ENCODE data around the gene RAMP1.
"Not testable (repeated sequence)": the region's sequence is repeated elsewhere in the genome, so short reads cannot be mapped to it uniquely, and the experiment has no call there.

RAMP1 gene

GRCh38 chr2:237824085-237824484 lies 35.3 kb upstream of the RAMP1 start:
- DNase-seq (ENCODE audit: low read depth): no peak
- TF ChIP-seq CTCF (IDR thresholded peaks at IDR 0.05; ENCODE audit: low read depth, low read length, missing control alignments): no peak
- no peak overlapping the region for H3K4me3 ChIP-seq (ENCODE audit: low read depth, low read length)

GRCh38 chr2:237827421-237827987 lies 31.9 kb upstream of the RAMP1 start:
- no peak overlapping the region for H3K4me3 ChIP-seq (ENCODE audit: low read depth, low read length)
- no peak for TF ChIP-seq CTCF (IDR thresholded peaks at IDR 0.05; ENCODE audit: low read depth, low read length, missing control alignments)
- no peak for DNase-seq (ENCODE audit: low read depth)

DNA sequence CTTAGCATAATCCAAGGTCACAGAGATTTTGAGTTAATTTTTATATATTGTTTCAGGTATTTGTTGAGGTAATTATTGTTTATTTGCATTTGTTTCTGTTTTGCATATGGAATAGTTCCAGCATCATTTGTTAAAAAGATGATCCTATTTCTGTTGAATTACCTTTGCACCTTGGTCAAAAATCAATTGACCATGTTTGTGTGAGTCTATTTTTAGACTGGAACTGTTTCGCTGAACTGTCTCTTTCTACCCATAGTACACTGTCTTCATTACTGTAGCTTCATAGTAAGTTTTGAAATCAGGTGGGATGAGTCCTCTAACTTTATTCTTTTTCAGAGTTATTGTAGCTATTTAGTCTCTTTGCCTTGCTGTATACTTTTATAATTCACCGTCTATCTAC lies 28.9 kb upstream of the RAMP1 start:
- H3K4me3 ChIP-seq (ENCODE audit: low read depth, low read length): no peak overlapping the region
- no peak for TF ChIP-seq CTCF (IDR thresholded peaks at IDR 0.05; ENCODE audit: low read depth, low read length, missing control alignments)
- DNase-seq (ENCODE audit: low read depth): no peak

DNA sequence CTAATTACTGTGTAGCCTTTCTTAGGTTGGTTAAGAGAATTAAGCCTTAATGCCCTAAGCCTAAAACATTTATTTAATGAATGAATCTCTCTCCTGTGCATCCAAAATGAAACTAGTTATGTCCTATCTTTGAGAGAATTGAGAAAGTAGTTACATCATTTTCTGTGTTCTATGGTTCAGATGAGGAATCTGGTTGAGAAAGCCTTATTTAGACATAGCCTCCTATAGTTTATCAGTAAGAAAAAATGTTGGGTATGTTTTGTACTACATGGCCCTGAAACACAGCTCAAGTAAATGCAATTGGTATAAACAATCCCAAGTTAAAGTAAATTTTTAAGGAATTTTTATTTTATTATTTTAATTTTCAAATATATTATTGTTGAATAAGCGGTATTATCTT lies 25.9 kb upstream of the RAMP1 start:
- no peak for DNase-seq (ENCODE audit: low read depth)
- no peak for TF ChIP-seq CTCF (IDR thresholded peaks at IDR 0.05; ENCODE audit: low read depth, low read length, missing control alignments)
- H3K4me3 ChIP-seq (ENCODE audit: low read depth, low read length): no peak overlapping the region

GRCh38 chr2:237835372-237835771 lies 24.1 kb upstream of the RAMP1 start:
- DNase-seq (ENCODE audit: low read depth): no peak
- H3K4me3 ChIP-seq (ENCODE audit: low read depth, low read length): no peak overlapping the region
- TF ChIP-seq CTCF (IDR thresholded peaks at IDR 0.05; ENCODE audit: low read depth, low read length, missing control alignments): no peak

GRCh38 chr2:237841051-237841450 lies 18.4 kb upstream of the RAMP1 start:
- DNase-seq (ENCODE audit: low read depth): no peak
- no peak for TF ChIP-seq CTCF (IDR thresholded peaks at IDR 0.05; ENCODE audit: low read depth, low read length, missing control alignments)
- no peak overlapping the region for H3K4me3 ChIP-seq (ENCODE audit: low read depth, low read length)

DNA sequence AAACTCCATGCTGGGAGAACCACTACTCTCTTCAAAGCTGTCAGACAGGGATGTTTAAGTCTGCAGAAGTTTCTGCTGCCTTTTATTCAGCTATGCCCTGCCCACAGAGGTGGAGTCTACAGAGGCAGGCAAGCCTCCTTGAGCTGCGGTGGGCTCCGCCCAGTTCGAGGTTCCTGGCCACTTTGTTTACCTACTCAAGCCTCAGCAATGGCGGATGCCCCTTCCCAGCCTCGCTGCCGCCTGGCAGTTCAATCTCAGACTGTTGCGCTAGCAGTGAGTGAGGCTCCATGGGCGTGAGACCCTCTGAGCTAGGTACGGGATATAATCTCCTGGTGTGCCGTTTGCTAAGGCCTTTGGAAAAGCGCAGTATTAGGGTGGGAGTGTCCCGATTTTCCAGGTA lies 10.5 kb upstream of the RAMP1 start:
- DNase-seq (ENCODE audit: low read depth); H3K4me3 ChIP-seq (ENCODE audit: low read depth, low read length): not testable (repeated sequence)
